GM19193 (cell line): ENCODE measurements around the gene CD226.
A peak's percentile ranks its signal among the peaks of the same experiment; 100 is the strongest.

Experiments
- POLR2A ChIP-seq: IDR thresholded peaks from 4 replicates; pipeline ENCODE4 v1.6.1; 2011; ENCODE audit not compliant: insufficient read depth, insufficient read length; ENCODE audit errors: extremely low read depth

The CD226 gene

DNA sequence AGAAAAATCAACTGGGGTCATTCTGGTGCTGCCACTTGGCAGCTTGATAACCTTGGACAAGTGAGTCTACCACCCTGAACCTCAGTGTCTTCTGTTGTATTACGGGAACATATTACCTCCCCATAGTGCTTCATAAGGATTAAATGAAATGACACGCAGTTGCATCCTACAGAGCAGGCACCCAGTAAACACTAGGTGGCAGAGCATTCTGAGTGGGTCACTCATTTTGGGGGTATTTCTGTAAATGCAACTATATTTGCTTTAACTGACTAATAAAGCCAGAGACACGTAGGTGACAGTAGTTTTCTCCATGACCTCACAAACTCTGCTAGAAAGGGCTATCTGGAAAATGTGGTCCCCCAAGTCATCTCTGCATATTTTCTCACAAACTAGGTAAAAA is 4.7 kb downstream of the CD226 start:
- TF ChIP-seq POLR2A: no peak

DNA sequence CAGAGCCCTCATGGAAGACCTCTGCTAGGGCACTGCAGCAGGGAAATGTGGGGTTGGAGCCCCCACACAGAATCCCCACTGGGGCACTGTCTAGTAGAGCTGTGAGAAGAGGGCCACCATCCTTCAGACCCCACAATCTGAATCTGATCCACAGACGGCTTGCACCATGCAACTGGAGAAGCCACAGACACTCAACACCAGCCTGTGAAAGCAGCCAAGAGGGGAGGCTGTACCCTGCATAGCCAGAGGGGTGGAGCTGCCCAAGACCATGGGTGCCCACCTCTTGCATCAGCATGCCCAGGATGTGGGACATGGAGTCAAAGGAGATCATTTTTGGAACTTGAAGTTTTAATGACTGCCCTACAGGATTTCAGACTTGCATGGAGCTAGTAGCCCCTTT is 6.5 kb downstream of the CD226 start:
- TF ChIP-seq POLR2A: peak; percentile 39

DNA sequence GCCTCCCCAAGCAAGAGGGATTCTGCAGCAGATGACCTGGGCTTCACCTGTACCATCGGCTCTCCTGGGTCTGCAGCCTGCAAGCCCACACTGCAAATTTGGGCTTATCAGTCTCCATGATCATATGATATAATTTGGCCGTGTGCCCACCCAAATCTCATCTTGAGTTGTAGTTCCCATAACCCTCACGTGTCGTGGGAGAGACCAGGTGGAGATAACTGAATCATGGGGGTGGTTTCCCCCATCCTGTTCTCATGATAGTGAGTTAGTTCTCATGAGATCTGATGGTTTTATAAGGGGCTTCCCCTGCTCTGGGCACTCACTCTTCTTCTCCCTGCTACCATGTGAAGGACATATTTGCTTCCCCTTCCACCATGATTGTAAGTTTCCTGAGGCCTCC is 7.9 kb downstream of the CD226 start:
- TF ChIP-seq POLR2A: peak; percentile 16

GRCh38 chr18:69936191-69936558 is 11.5 kb downstream of the CD226 start:
- TF ChIP-seq POLR2A: no peak

DNA sequence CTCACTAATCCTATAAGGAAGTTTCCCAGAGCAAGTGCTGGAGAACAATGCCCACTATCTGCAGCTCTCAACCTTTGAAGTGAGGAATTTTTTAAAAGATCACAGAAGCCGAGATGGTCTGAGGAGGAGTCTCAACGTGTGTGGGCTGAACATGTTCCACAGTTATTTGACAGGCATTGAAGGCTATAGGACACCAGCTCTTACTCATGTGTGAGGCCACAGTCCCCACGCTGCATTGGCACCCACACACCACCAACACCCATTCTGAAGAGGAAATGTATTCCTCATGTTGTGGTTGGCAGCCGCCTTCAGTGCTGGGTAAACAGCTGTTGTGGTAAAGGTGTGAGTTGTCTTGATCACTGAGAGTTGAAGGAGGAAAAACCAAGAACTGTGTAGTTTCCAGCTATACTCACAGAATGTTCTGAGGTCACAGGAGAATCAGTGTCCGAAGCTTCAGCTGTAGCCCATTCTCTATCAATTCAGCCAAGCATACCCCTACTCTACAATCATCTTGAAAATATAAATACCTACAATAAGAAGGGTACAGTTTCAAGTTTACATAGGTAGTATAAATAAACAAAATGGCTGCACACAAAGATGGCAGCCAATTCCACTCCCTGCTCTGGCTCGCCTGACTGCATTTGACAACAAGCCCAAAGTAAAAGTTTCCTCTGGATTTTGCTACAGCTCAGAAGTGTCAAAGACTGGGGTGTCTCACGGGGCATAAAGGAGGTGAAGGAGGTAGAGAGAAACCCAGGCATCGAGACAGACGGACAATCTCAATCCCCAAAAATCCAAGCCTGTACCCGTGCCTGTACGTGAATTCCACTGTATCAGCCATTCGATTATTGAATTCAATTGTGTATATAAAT is 12.1 kb downstream of the CD226 start:
- peak; percentile 44 for TF ChIP-seq POLR2A

DNA sequence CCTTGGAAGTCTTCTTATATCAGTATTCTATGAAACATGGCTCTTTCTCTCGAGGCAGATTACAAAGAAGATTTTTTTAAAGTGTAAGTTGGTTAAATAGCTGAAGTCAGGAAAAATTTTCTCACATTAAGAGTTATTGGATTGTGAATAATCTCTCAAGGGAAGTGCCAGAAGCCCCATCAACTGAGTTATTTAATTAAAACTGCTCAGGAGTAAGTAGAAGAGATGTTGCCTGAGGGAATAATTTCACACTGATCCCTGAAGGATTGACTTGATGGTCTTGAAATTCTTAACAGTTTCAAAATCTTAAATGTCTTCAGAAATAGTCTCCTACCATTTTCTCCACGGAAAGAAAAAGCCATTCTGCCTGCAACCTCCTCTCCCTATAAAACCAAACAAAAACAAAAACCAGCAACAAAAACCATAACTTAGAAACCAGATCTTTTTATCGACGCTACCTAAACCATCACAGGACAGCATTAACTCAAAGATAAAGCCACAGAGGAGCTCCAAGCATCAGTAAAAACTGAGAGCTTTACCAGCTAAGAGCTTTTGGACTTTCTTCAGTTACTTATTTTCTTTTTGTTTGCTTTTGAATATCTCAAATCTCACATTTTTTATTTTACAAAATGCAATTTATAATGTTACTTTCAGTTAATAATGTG is 12.9 kb downstream of the CD226 start:
- no peak for TF ChIP-seq POLR2A

GRCh38 chr18:69929041-69929774 is 18.5 kb downstream of the CD226 start:
- no peak for TF ChIP-seq POLR2A

- TF ChIP-seq POLR2A: no peak
Observed at GRCh38 chr18:69916412-69916811, 31.3 kb downstream of the CD226 start.

DNA sequence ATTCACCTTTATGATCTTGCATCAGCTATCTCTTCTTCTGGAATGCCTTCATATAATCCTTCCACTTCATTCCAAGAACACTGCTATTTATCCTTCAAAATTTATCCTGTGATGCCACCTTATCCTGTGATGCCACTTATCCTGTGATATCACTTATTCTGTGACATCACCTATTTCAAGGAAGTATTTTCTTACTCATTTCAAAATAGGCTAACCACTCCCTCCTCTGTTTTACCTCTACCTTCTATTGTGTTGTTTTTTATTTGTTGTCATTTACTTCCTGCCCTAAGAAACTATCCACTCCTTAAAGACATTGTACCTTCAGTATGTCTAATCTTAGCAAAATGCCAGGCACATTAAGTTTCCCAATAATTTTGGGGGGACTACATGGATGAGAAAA is 38.8 kb downstream of the CD226 start:
- no peak for TF ChIP-seq POLR2A

GRCh38 chr18:69906765-69907164 is 40.9 kb downstream of the CD226 start:
- no peak for TF ChIP-seq POLR2A

- TF ChIP-seq POLR2A: no peak
Observed at GRCh38 chr18:69900941-69901340, 46.7 kb downstream of the CD226 start.

DNA sequence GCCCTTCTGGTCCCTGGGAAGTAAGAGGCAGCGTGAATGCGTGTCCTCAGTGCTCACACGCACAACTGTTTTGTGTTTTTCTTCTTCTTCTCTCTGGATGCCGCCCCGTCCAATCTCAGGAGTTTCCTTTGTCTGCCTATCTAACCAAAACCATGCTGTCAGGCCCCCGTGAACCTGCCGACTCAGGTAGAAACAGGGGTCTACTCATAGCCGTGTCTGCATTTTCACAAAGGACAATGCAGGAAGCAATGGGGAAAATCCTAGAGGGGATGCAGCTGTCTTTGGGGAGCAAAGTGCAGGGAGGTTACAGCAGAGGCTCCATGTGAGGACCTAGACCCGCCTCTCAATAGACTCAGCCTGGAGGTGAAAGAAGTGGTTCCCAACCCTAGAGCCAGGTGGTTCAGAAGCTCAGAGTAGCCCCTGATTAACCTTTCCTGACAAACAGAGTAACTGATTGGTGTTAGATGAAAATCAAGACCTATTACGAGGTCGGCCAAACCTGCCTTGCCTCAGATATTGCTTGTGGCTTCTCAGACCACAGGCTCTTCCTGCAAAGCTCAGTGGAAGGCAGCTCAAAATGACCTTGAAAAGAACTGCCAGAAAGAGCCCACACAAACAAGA is 49.3 kb downstream of the CD226 start:
- TF ChIP-seq POLR2A: no peak

- TF ChIP-seq POLR2A: no peak
Observed at GRCh38 chr18:69897397-69898108, 50.1 kb downstream of the CD226 start.
